ENCODE measurements around the gene DNMT3B.
"Not testable (repeated sequence)": the region's sequence is repeated elsewhere in the genome, so short reads cannot be mapped to it uniquely, and the experiment has no call there.

DNMT3B gene

GRCh38 chr20:32762754-32763201 is 593 bp downstream of the DNMT3B start:
- DNase-seq (ENCODE audit: low read depth, low spot score) = no peak
- TF ChIP-seq CTCF (IDR thresholded peaks at IDR 0.05; ENCODE audit: insufficient read depth, low read length, missing control alignments) = no peak
- POLR2A ChIA-PET = interaction anchor here (0.9 to 1.6 kb wide), 5 partner anchors 14 to 30 kb away, joined by 3 to 9 read pairs (median 3); partner anchors contain the start of gene COMMD7
- H3K4me3 ChIP-seq (ENCODE audit: low read depth, low read length) = peak overlapping the region; percentile 75
- CTCF ChIA-PET = interaction anchor here (0.8 to 8.8 kb wide), 10 partner anchors 10 to 90 kb away, joined by 3 to 132 read pairs (median 5); partner anchors contain the start of genes C20orf203 and COMMD7

- peak overlapping the region; percentile 75 for H3K4me3 ChIP-seq (ENCODE audit: low read depth, low read length)
- CTCF ChIA-PET = interaction anchor here (0.7 to 8.8 kb wide), 9 partner anchors 10 to 89 kb away, joined by 3 to 132 read pairs (median 5); partner anchors contain the start of genes C20orf203 and COMMD7
- POLR2A ChIA-PET = interaction anchor here (0.6 to 1.6 kb wide), 7 partner anchors 13 to 1050 kb away, joined by 3 to 9 read pairs (median 3); partner anchors contain the start of gene COMMD7
- TF ChIP-seq CTCF (IDR thresholded peaks at IDR 0.05; ENCODE audit: insufficient read depth, low read length, missing control alignments) = no peak
- DNase-seq (ENCODE audit: low read depth, low spot score) = no peak
Observed at GRCh38 chr20:32763202-32764004, 1.2 kb downstream of the DNMT3B start.

GRCh38 chr20:32764005-32764960 is 2.1 kb downstream of the DNMT3B start:
- CTCF ChIA-PET = interaction anchor here (0.7 to 8.8 kb wide), 7 partner anchors 9 to 90 kb away, joined by 3 to 132 read pairs (median 10); partner anchors contain the start of genes C20orf203 and COMMD7
- TF ChIP-seq CTCF (IDR thresholded peaks at IDR 0.05; ENCODE audit: insufficient read depth, low read length, missing control alignments) = no peak
- no peak for DNase-seq (ENCODE audit: low read depth, low spot score)
- H3K4me3 ChIP-seq (ENCODE audit: low read depth, low read length) = peak overlapping the region; percentile 75
- POLR2A ChIA-PET = interaction anchor here (0.6 to 1.0 kb wide), 3 partner anchors 18 to 1049 kb away, joined by 3 to 4 read pairs (median 3); no protein-coding TSS in a partner anchor

GRCh38 chr20:32765230-32765875 is 3.2 kb downstream of the DNMT3B start:
- CTCF ChIA-PET = interaction anchor here (1.0 to 8.8 kb wide), 5 partner anchors 8 to 91 kb away, joined by 3 to 132 read pairs (median 3); partner anchors contain the start of gene C20orf203
- POLR2A ChIA-PET; DNase-seq (ENCODE audit: low read depth, low spot score); H3K4me3 ChIP-seq (ENCODE audit: low read depth, low read length): not testable (repeated sequence)

GRCh38 chr20:32767418-32768198 is 5.4 kb downstream of the DNMT3B start:
- no peak overlapping the region for H3K4me3 ChIP-seq (ENCODE audit: low read depth, low read length)
- CTCF ChIA-PET = interaction anchor here (1.0 to 8.8 kb wide), 3 partner anchors 10 to 93 kb away, joined by 3 to 132 read pairs (median 5); partner anchors contain the start of gene C20orf203
- TF ChIP-seq CTCF (IDR thresholded peaks at IDR 0.05; ENCODE audit: insufficient read depth, low read length, missing control alignments) = no peak
- no peak for DNase-seq (ENCODE audit: low read depth, low spot score)
- POLR2A ChIA-PET = interaction anchor here (0.7 kb wide), 1 partner anchor 27 kb away, joined by 6 read pairs; no protein-coding TSS in a partner anchor

All from AG04449 (cell line).